ENCODE data around the gene IDH3A.

GRCh38 chr15:78204351-78205309 lies 55.5 kb downstream of the IDH3A start:
- TF ChIP-seq POLR2AphosphoS5 (IDR thresholded peaks at IDR 0.05; ENCODE audit: low read depth, low read length), result no peak
- TF ChIP-seq POLR2A (IDR thresholded peaks at IDR 0.05; ENCODE audit: low read depth, low read length), result no peak
- no peak for TF ChIP-seq TAF1 (IDR thresholded peaks at IDR 0.05; ENCODE audit: low read depth, low read length)
- TF ChIP-seq PAX5 (IDR thresholded peaks at IDR 0.05; ENCODE audit: insufficient read depth, low read length, severe bottlenecking), result no peak
- no peak for TF ChIP-seq SPI1 (IDR thresholded peaks at IDR 0.05; ENCODE audit: low read depth, low read length)
- no peak for TF ChIP-seq POU2F2 (IDR thresholded peaks at IDR 0.05; ENCODE audit: low read depth, low read length)
